Astrocyte (in vitro differentiated cells and primary cell): ENCODE measurements around the gene TMEM119. TPM values are rescaled to one million over a fixed set of nuclear protein-coding genes. Genes with fewer than 3 reads are reported as not detected.

Experiments
- DNase-seq: peaks from one replicate; pipeline ENCODE4 v3.0.0-alpha.2; 2010; ENCODE audit warnings: low read depth
- FAIRE-seq: peaks from 2 replicates; lab custom pipeline; 2011; peaks lifted over from hg19 to GRCh38; lab: Jason Lieb, UNC
- H2AFZ ChIP-seq: 2 replicates; pipeline ENCODE4 v1.6.0; 2012; ENCODE audit warnings: low read depth, low read length, inconsistent platforms
- H3K27ac ChIP-seq: 2 replicates; pipeline ENCODE4 v1.5.1; 2011; ENCODE audit warnings: low read depth, low read length, inconsistent platforms
- H3K27me3 ChIP-seq: 2 replicates; pipeline ENCODE4 v1.6.0; 2011; ENCODE audit warnings: low read length, inconsistent platforms; ENCODE audit not compliant: insufficient read depth
- H3K36me3 ChIP-seq: 2 replicates; pipeline ENCODE4 v1.5.1; 2011; ENCODE audit warnings: low read length, inconsistent platforms; ENCODE audit not compliant: insufficient read depth
- H3K4me1 ChIP-seq: 2 replicates; pipeline ENCODE4 v1.5.1; 2011; ENCODE audit warnings: low read length, inconsistent platforms; ENCODE audit not compliant: insufficient read depth
- H3K4me2 ChIP-seq: 2 replicates; pipeline ENCODE4 v1.6.0; 2012; ENCODE audit warnings: low read length, inconsistent platforms
- H3K4me3 ChIP-seq: 2 replicates; pipeline ENCODE4 v1.5.1; 2011; ENCODE audit warnings: low read depth, mild to moderate bottlenecking, low read length, inconsistent platforms; ENCODE audit not compliant: insufficient read depth
- H3K79me2 ChIP-seq: 2 replicates; pipeline ENCODE4 v1.6.0; 2012; ENCODE audit warnings: mild to moderate bottlenecking, low read length, inconsistent platforms; ENCODE audit not compliant: insufficient read depth
- H3K9ac ChIP-seq: 2 replicates; pipeline ENCODE4 v1.6.0; 2012; ENCODE audit warnings: mild to moderate bottlenecking, low read length, inconsistent platforms
- H3K9me3 ChIP-seq: 2 replicates; pipeline ENCODE4 v1.5.1; 2012; ENCODE audit warnings: low read depth, mild to moderate bottlenecking, low read length, inconsistent platforms; ENCODE audit not compliant: insufficient read depth
- H4K20me1 ChIP-seq: 2 replicates; pipeline ENCODE4 v1.6.0; 2012; ENCODE audit warnings: low read length, inconsistent platforms; ENCODE audit not compliant: insufficient read depth
- H3K27ac Mint-ChIP-seq: one replicate; pipeline ENCODE4 v1.8.0; 2021; ENCODE audit warnings: mild to moderate bottlenecking, mixed read lengths; ENCODE audit not compliant: unreplicated experiment
- H3K27me3 Mint-ChIP-seq: one replicate; pipeline ENCODE4 v1.8.0; 2021; ENCODE audit warnings: low read depth, mixed read lengths; ENCODE audit not compliant: unreplicated experiment
- H3K36me3 Mint-ChIP-seq: one replicate; pipeline ENCODE4 v1.8.0; 2021; ENCODE audit warnings: low read depth, mixed read lengths; ENCODE audit not compliant: unreplicated experiment
- H3K4me1 Mint-ChIP-seq: one replicate; pipeline ENCODE4 v1.8.0; 2021; ENCODE audit warnings: low read depth, mixed read lengths; ENCODE audit not compliant: unreplicated experiment
- H3K4me3 Mint-ChIP-seq: one replicate; pipeline ENCODE4 v1.8.0; 2021; ENCODE audit warnings: mild to moderate bottlenecking, moderate library complexity, mixed read lengths; ENCODE audit not compliant: unreplicated experiment
- H3K9me3 Mint-ChIP-seq: one replicate; pipeline ENCODE4 v1.8.0; 2021; ENCODE audit warnings: mild to moderate bottlenecking, mixed read lengths; ENCODE audit not compliant: unreplicated experiment
- CTCF ChIP-seq: IDR thresholded peaks from 2 replicates; pipeline ENCODE4 v1.5.1; 2011; ENCODE audit warnings: low read depth, mild to moderate bottlenecking, inconsistent platforms, low read length, moderate library complexity; ENCODE audit not compliant: insufficient read depth
- EZH2 ChIP-seq: IDR thresholded peaks from 2 replicates; pipeline ENCODE4 v1.6.1; 2012; ENCODE audit warnings: mild to moderate bottlenecking, low read length, inconsistent platforms; ENCODE audit not compliant: insufficient read depth
- total RNA-seq: library from RNA; stranded (reverse); gene quantifications from 2 replicates; pipeline ENCODE4 v1.2.1, GENCODE V29; 2021

TMEM119 gene
- total RNA-seq, 1 donor from 2014 or later: 0.91 TPM

- no peak overlapping the region for H3K4me3 ChIP-seq
- no peak overlapping the region for H3K4me3 Mint-ChIP-seq
These were observed 26.9 kb downstream of the TMEM119 start for GRCh38 chr12:108570743-108571608.

GRCh38 chr12:108568338-108569154 is 29.3 kb downstream of the TMEM119 start:
- H3K27ac ChIP-seq: no peak overlapping the region
- peaks cover 3% of the 10 kb centered on the region for H3K36me3 Mint-ChIP-seq
- FAIRE-seq (no peak), DNase-seq (no peak)
- no peaks in the 10 kb centered on the region for H3K27me3 ChIP-seq
- H3K4me3 ChIP-seq: no peak overlapping the region
- H3K9ac ChIP-seq: no peak overlapping the region
- H3K27me3 Mint-ChIP-seq: no peaks in the 10 kb centered on the region
- H4K20me1 ChIP-seq: peaks cover 5% of the 10 kb centered on the region
- no peak for TF ChIP-seq EZH2
- TF ChIP-seq CTCF: no peak
- H3K9me3 Mint-ChIP-seq: no peaks in the 10 kb centered on the region
- H3K27ac Mint-ChIP-seq: no peak overlapping the region
- peaks cover 10% of the 10 kb centered on the region for H3K79me2 ChIP-seq
- peaks cover 25% of the 10 kb centered on the region for H3K4me1 Mint-ChIP-seq
- no peak overlapping the region for H3K4me2 ChIP-seq
- peaks cover 45% of the 10 kb centered on the region for H3K36me3 ChIP-seq
- peaks cover 8% of the 10 kb centered on the region for H3K4me1 ChIP-seq
- no peaks in the 10 kb centered on the region for H3K9me3 ChIP-seq
- H3K4me3 Mint-ChIP-seq: no peak overlapping the region
- no peak overlapping the region for H2AFZ ChIP-seq

More at GRCh38 chr12:108570743-108571608, 26.9 kb downstream of the TMEM119 start:
- peaks cover 5% of the 10 kb centered on the region for H3K36me3 Mint-ChIP-seq
- Histone ChIP-seq H3K4me2 (no peak overlapping the region), H2AFZ (no peak overlapping the region), H3K27me3 (no peaks in the 10 kb centered on the region), H3K27ac (no peak overlapping the region), H3K79me2 (no peaks in the 10 kb centered on the region), H3K36me3 (peaks cover 27% of the 10 kb centered on the region), H4K20me1 (no peaks in the 10 kb centered on the region), H3K9me3 (no peaks in the 10 kb centered on the region), H3K4me1 (peaks cover 3% of the 10 kb centered on the region), H3K9ac (no peak overlapping the region)
- no peak for FAIRE-seq
- peaks cover 3% of the 10 kb centered on the region for H3K9me3 Mint-ChIP-seq
- peak overlapping the region; percentile 41 for H3K27ac Mint-ChIP-seq
- TF ChIP-seq CTCF: peak; percentile 49
- no peak for TF ChIP-seq EZH2
- no peaks in the 10 kb centered on the region for H3K27me3 Mint-ChIP-seq
- H3K4me1 Mint-ChIP-seq: peaks cover 10% of the 10 kb centered on the region
- no peak for DNase-seq
